K562 (cell line): Measurements from ENCODE around the gene PSMA4. TPM values are rescaled to one million over a fixed set of nuclear protein-coding genes. Genes with fewer than 3 reads are reported as not detected.

Experiments
- BDP1 ChIP-seq: IDR thresholded peaks from 3 replicates; pipeline ENCODE4 v1.6.1; 2011; ENCODE audit not compliant: insufficient read length, insufficient read depth
- CHD1 ChIP-seq: fragments of 200-600 bp; sonication (generic); IDR thresholded peaks from one replicate; pipeline ENCODE4 v1.6.1; 2012; ENCODE audit warnings: mild to moderate bottlenecking, moderate library complexity, low read length, inconsistent platforms
- CTBP1 ChIP-seq: fragments of 450-650 bp; IDR thresholded peaks from 2 replicates; pipeline ENCODE4 v1.6.1; 2016; ENCODE audit warnings: borderline replicate concordance
- FIP1L1 ChIP-seq: fragments of 200-400 bp; formaldehyde crosslinking; IDR thresholded peaks from 2 replicates; pipeline ENCODE4 v1.6.1; 2018; ENCODE audit warnings: mild to moderate bottlenecking, low read depth, low read length; ENCODE audit not compliant: poor library complexity, severe bottlenecking
- HNRNPUL1 ChIP-seq: fragments of 200-400 bp; formaldehyde crosslinking; IDR thresholded peaks from 2 replicates; pipeline ENCODE4 v1.6.1; 2017; ENCODE audit warnings: low read length
- HOXB6 ChIP-seq: fragments of 250-450 bp; sonication (Bioruptor Pico); IDR thresholded peaks from 2 replicates; pipeline ENCODE4 v1.5.1; 2022; ENCODE audit warnings: mild to moderate bottlenecking, borderline replicate concordance
- MEIS2 ChIP-seq: fragments of 450-650 bp; IDR thresholded peaks from 2 replicates; pipeline ENCODE4 v1.6.1; 2014; ENCODE audit warnings: mild to moderate bottlenecking; ENCODE audit not compliant: partially characterized antibody
- PHF8 ChIP-seq: fragments of 200-600 bp; sonication (generic); IDR thresholded peaks from 2 replicates; pipeline ENCODE4 v1.6.1; 2012; ENCODE audit warnings: mixed run types, mild to moderate bottlenecking, inconsistent platforms, low read length, moderate library complexity, borderline replicate concordance
- PYGO2 ChIP-seq: fragments of 450-650 bp; IDR thresholded peaks from 2 replicates; pipeline ENCODE4 v1.6.1; 2016; ENCODE audit warnings: mild to moderate bottlenecking, missing genetic modification characterization, moderate library complexity, missing compliant biosample characterization
- RBM17 ChIP-seq: fragments of 200-400 bp; formaldehyde crosslinking; IDR thresholded peaks from 2 replicates; pipeline ENCODE4 v1.6.1; 2017; ENCODE audit warnings: low read depth, mild to moderate bottlenecking, low read length, borderline replicate concordance
- SP1 ChIP-seq: sonication (generic); formaldehyde crosslinking; IDR thresholded peaks from 2 replicates; pipeline ENCODE4 v1.8.1; 2022; ENCODE audit warnings: mild to moderate bottlenecking, missing genetic modification reagents
- ZBED1 ChIP-seq: IDR thresholded peaks from 2 replicates; pipeline ENCODE4 v1.6.1; 2014
- polyA plus RNA-seq, 8 experiments: library from polyadenylated mRNA; depleted of rRNA in 4 of 8; stranded (reverse) in 5 of 8; unstranded in 3 of 8; fragments of >200 nt; fragmentation: Nextera tagmentation in 2 of 8; fragmentation: Illumina TruSeq in 1 of 8; extraction: Ambion mirVana in 2 of 8; extraction: Trizol in 1 of 8; gene quantifications; 2 replicates each; pipeline versions ENCODE4 v1.2.1 to v1.2.3, GENCODE V29; 2011 to 2014; ENCODE audit warnings: inconsistent platforms in 1 of 8, missing spikeins in 1 of 8
- total RNA-seq, 7 experiments: library from RNA; depleted of rRNA in 6 of 7; stranded (reverse); fragments of >200 nt in 6 of 7; fragmentation: Illumina TruSeq in 2 of 7; extraction: Trizol in 2 of 7; gene quantifications; 2 replicates each; pipeline versions ENCODE4 v1.2.1 to v1.2.3, GENCODE V29; 2011 to 2021; ENCODE audit warnings: low replicate concordance in 1 of 7
- TF ChIP-seq, protein P1 (sequence below): sonication (generic); formaldehyde crosslinking; IDR thresholded peaks from 2 replicates; pipeline ENCODE4 v1.8.1; 2023; ENCODE audit warnings: mild to moderate bottlenecking, missing genetic modification reagents
- TF ChIP-seq, protein P2 (sequence below): IDR thresholded peaks from 3 replicates; pipeline ENCODE4 v1.6.1; 2011; ENCODE audit warnings: borderline replicate concordance, mild to moderate bottlenecking, moderate library complexity; ENCODE audit not compliant: insufficient read length; ENCODE audit errors: extremely low read depth
- TF ChIP-seq, protein P3 (sequence below), 3 experiments: fragments of 200-800 bp in 1 of 3; sonication (Bioruptor generic) in 1 of 3; sonication (generic) in 1 of 3; formaldehyde crosslinking in 1 of 3; IDR thresholded peaks; 2 replicates each; pipeline versions ENCODE4 v1.6.1 to v1.8.0; 2016 to 2022; ENCODE audit warnings: mild to moderate bottlenecking in 2 of 3, missing compliant biosample characterization in 2 of 3, missing genetic modification characterization in 2 of 3, missing genetic modification reagents in 1 of 3
- TF ChIP-seq, protein P4 (sequence below), 2 experiments: fragments of 200-800 bp in 1 of 2; sonication (Bioruptor generic) in 1 of 2; sonication (generic) in 1 of 2; formaldehyde crosslinking in 1 of 2; IDR thresholded peaks in 1 of 2; conservative IDR thresholded peaks in 1 of 2; 2 replicates each; pipeline versions ENCODE4 v1.5.0 to v1.6.1; 2016 to 2020; ENCODE audit warnings: missing compliant biosample characterization in 1 of 2, missing genetic modification characterization in 1 of 2, missing genetic modification reagents in 1 of 2
- TF ChIP-seq, protein P5 (sequence below): fragments of 450-650 bp; IDR thresholded peaks from 2 replicates; pipeline ENCODE4 v1.6.1; 2016

Gene PSMA4
- total and polyA plus RNA-seq, 9 of the 15 experiments (the other 6 are each of a cell fraction or from before 2014, with no cell fraction given): 304 to 1,857 (median 666) TPM

DNA sequence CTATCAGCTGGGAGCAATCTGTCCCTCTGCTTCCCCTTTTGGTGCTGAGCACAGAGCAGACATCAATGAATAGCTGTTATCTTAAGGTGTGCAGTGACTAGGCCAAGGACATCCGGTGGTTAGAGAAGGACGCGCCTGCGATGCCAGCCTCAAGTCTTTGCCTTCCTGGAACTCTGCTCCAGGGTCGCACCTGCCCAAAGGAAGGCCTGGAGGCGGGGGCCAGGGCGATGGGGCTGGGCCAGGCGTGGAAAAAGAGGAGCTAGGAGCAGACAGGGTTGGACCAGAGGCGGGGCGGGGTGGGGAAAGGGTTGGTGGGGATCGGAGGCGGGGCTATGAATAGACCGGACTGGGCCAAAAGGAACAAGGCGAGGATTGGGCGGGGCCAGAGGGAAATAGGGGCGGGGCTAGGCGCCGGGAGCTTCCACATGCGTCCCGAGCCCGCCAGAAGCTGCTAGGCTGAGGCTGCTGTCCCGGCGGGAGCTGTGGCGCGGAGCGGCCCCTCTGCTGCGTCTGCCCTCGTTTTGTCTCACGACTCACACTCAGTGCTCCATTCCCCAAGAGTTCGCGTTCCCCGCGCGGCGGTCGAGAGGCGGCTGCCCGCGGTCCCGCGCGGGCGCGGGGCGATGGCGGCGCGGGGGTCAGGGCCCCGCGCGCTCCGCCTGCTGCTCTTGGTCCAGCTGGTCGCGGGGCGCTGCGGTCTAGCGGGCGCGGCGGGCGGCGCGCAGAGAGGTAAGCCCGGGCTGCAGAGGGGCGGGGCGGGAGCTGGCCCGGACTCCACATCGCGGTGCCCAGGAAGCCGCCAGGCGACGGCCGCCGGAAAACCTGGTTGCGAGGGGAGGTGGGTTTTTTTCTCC lies 25.1 kb downstream of the PSMA4 start, which contains the start of gene CHRNA5 (continued):
- TF ChIP-seq, protein P1, sequence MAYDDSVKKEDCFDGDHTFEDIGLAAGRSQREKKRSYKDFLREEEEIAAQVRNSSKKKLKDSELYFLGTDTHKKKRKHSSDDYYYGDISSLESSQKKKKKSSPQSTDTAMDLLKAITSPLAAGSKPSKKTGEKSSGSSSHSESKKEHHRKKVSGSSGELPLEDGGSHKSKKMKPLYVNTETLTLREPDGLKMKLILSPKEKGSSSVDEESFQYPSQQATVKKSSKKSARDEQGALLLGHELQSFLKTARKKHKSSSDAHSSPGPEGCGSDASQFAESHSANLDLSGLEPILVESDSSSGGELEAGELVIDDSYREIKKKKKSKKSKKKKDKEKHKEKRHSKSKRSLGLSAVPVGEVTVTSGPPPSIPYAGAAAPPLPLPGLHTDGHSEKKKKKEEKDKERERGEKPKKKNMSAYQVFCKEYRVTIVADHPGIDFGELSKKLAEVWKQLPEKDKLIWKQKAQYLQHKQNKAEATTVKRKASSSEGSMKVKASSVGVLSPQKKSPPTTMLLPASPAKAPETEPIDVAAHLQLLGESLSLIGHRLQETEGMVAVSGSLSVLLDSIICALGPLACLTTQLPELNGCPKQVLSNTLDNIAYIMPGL (CRISPR knock-in tag): no peak; the same call in 1 of the 2 replicates
- TF ChIP-seq BDP1 (no peak), CHD1 (peak; percentile 50), MEIS2 (no peak), SP1 (CRISPR knock-in tag) (no peak), HNRNPUL1 (no peak), ZBED1 (no peak), FIP1L1 (no peak), PYGO2 (tag) (no peak), HOXB6 (CRISPR knock-in tag) (no peak), PHF8 (peak; percentile 66; the same call in 1 of the 2 replicates), CTBP1 (peak; percentile 99), RBM17 (no peak)
- TF ChIP-seq, protein P2, sequence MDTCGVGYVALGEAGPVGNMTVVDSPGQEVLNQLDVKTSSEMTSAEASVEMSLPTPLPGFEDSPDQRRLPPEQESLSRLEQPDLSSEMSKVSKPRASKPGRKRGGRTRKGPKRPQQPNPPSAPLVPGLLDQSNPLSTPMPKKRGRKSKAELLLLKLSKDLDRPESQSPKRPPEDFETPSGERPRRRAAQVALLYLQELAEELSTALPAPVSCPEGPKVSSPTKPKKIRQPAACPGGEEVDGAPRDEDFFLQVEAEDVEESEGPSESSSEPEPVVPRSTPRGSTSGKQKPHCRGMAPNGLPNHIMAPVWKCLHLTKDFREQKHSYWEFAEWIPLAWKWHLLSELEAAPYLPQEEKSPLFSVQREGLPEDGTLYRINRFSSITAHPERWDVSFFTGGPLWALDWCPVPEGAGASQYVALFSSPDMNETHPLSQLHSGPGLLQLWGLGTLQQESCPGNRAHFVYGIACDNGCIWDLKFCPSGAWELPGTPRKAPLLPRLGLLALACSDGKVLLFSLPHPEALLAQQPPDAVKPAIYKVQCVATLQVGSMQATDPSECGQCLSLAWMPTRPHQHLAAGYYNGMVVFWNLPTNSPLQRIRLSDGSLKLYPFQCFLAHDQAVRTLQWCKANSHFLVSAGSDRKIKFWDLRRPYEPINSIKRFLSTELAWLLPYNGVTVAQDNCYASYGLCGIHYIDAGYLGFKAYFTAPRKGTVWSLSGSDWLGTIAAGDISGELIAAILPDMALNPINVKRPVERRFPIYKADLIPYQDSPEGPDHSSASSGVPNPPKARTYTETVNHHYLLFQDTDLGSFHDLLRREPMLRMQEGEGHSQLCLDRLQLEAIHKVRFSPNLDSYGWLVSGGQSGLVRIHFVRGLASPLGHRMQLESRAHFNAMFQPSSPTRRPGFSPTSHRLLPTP: no peak
- TF ChIP-seq, protein P3, sequence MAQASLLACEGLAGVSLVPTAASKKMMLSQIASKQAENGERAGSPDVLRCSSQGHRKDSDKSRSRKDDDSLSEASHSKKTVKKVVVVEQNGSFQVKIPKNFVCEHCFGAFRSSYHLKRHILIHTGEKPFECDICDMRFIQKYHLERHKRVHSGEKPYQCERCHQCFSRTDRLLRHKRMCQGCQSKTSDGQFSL (CRISPR knock-in tag; IDR thresholded peaks at IDR 0.05): no peak
- TF ChIP-seq, protein P3 (tag; IDR thresholded peaks at IDR 0.05): no peak
- TF ChIP-seq, protein P4, sequence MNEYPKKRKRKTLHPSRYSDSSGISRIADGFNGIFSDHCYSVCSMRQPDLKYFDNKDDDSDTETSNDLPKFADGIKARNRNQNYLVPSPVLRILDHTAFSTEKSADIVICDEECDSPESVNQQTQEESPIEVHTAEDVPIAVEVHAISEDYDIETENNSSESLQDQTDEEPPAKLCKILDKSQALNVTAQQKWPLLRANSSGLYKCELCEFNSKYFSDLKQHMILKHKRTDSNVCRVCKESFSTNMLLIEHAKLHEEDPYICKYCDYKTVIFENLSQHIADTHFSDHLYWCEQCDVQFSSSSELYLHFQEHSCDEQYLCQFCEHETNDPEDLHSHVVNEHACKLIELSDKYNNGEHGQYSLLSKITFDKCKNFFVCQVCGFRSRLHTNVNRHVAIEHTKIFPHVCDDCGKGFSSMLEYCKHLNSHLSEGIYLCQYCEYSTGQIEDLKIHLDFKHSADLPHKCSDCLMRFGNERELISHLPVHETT (CRISPR knock-in tag; conservative IDR thresholded peaks at IDR 0.05 in 1 of 2, IDR thresholded peaks at IDR 0.05 in 1 of 2): no peak
- TF ChIP-seq, protein P5, sequence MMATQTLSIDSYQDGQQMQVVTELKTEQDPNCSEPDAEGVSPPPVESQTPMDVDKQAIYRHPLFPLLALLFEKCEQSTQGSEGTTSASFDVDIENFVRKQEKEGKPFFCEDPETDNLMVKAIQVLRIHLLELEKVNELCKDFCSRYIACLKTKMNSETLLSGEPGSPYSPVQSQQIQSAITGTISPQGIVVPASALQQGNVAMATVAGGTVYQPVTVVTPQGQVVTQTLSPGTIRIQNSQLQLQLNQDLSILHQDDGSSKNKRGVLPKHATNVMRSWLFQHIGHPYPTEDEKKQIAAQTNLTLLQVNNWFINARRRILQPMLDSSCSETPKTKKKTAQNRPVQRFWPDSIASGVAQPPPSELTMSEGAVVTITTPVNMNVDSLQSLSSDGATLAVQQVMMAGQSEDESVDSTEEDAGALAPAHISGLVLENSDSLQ: no peak
